ENCODE measurements around the gene CD33.

- TF ChIP-seq POLR2A (IDR thresholded peaks at IDR 0.05) = no peak
- TF ChIP-seq CTCF (IDR thresholded peaks at IDR 0.05) = no peak
- no peak for TF ChIP-seq EP300 (IDR thresholded peaks at IDR 0.05)
These were observed 42.9 kb upstream of the CD33 start for GRCh38 chr19:51181913-51182419.
